Mesodermal cell (in vitro differentiated cells): ENCODE results near the gene ING1.
"Not testable (repeated sequence)": the region's sequence is repeated elsewhere in the genome, so short reads cannot be mapped to it uniquely, and the experiment has no call there.

Experiments
- H3K27ac ChIP-seq: 2 replicates; pipeline ENCODE4 v1.7.0; 2013; ENCODE audit warnings: mild to moderate bottlenecking, low read depth, low read length, moderate library complexity; ENCODE audit not compliant: severe bottlenecking
- H3K36me3 ChIP-seq: 2 replicates; pipeline ENCODE4 v1.7.1; 2013; ENCODE audit warnings: mild to moderate bottlenecking, low read length, moderate library complexity; ENCODE audit not compliant: control insufficient read depth, insufficient read depth
- H3K4me1 ChIP-seq: one replicate; pipeline ENCODE4 v1.7.1; 2013; ENCODE audit warnings: mild to moderate bottlenecking, low read length; ENCODE audit not compliant: insufficient read depth, control insufficient read depth, poor library complexity, severe bottlenecking
- H3K4me3 ChIP-seq: 2 replicates; pipeline ENCODE4 v1.7.0; 2013; ENCODE audit warnings: low read length, control low read depth, mild to moderate bottlenecking; ENCODE audit not compliant: insufficient read depth, poor library complexity, severe bottlenecking; ENCODE audit errors: extremely low read depth
- H3K9me3 ChIP-seq: 2 replicates; pipeline ENCODE4 v1.7.1; 2013; ENCODE audit warnings: mild to moderate bottlenecking, low read length, moderate library complexity; ENCODE audit not compliant: control insufficient read depth
- WGBS, 2 experiments: methylation state at CpG; one replicate each; pipeline ENCODE4 v1.1.5; 2013; ENCODE audit warnings: missing lambda C conversion rate in 2 of 2; ENCODE audit not compliant: insufficient coverage in 2 of 2; 5-methylcytosine and 5-hydroxymethylcytosine counted together

Gene ING1

DNA sequence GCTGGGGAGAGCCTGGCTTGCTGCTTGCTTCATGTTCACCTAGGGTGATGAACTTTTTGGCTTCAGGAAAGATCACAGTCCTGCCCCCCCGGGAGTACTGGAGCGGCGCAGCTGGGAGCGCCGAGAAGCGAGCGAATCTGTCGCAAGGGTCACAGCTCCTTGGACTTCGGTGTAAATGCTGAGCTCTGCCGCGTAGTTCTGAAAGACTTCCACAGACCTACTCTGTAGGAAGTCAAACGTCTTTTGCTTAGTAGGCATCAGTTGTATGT lies 2.7 kb downstream of the ING1 start:
- Histone ChIP-seq H3K36me3 (peaks cover 29% of the 10 kb centered on the region), H3K4me1 (no peaks in the 10 kb centered on the region), H3K4me3 (peak overlapping the region; percentile 94), H3K9me3 (no peaks in the 10 kb centered on the region), H3K27ac (peak overlapping the region; percentile 81)
- 0 to 1% methylated on average over 8 to 12 of the region's 12 CpGs for WGBS, 2 experiments

GRCh38 chr13:110719036-110719710 lies 5.7 kb downstream of the ING1 start:
- Histone ChIP-seq H3K4me1 (no peaks in the 10 kb centered on the region), H3K36me3 (peaks cover 41% of the 10 kb centered on the region), H3K4me3 (no peak overlapping the region), H3K27ac (no peak overlapping the region), H3K9me3 (no peaks in the 10 kb centered on the region)
- WGBS, 2 experiments: 95 to 97% methylated on average over 56 to 61 of the region's 61 CpGs

- 75% methylated on average over 1 of the region's 5 CpGs; no CpG with 5 or more reads in 1 of the 2 experiments for WGBS, 2 experiments
- Histone ChIP-seq H3K27ac (no peak overlapping the region), H3K4me3 (no peak overlapping the region), H3K4me1 (no peaks in the 10 kb centered on the region), H3K9me3 (no peaks in the 10 kb centered on the region), H3K36me3 (peaks cover 46% of the 10 kb centered on the region)
Observed at GRCh38 chr13:110722971-110723370, 9.5 kb downstream of the ING1 start.

- Histone ChIP-seq H3K27ac (peak overlapping the region; percentile 43), H3K9me3 (no peaks in the 10 kb centered on the region), H3K36me3 (peaks cover 43% of the 10 kb centered on the region), H3K4me1 (no peaks in the 10 kb centered on the region), H3K4me3 (no peak overlapping the region)
- WGBS, 2 experiments: 84 to 94% methylated on average over 7 of the region's 8 CpGs
Observed at GRCh38 chr13:110723598-110723997, 10.1 kb downstream of the ING1 start.

DNA sequence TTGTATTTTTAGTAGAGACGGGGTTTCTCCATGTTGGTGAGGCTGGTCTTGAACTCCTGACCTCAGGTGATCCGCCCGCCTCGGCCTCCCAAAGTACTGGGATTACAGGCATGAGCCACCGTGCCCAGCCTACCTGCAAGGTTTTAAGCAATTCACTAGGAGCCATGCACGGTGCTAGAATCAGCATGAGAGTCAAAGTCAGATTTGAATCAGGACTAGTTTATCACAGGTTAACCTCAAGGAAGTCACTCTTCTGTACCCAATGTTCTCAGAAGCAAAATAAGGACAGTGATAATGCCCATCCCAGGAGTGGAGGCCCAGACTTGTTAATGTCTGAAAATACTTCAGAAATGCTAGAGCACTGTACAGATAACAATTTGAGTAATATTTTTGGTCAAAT lies 12.7 kb downstream of the ING1 start:
- H3K4me1 ChIP-seq, H3K27ac ChIP-seq, H3K9me3 ChIP-seq, H3K4me3 ChIP-seq: not testable (repeated sequence)
- peaks cover 18% of the 10 kb centered on the region for H3K36me3 ChIP-seq
- whole genome bisulfite sequencing, 2 experiments: 85 to 98% methylated on average over 5 to 6 of the region's 6 CpGs

DNA sequence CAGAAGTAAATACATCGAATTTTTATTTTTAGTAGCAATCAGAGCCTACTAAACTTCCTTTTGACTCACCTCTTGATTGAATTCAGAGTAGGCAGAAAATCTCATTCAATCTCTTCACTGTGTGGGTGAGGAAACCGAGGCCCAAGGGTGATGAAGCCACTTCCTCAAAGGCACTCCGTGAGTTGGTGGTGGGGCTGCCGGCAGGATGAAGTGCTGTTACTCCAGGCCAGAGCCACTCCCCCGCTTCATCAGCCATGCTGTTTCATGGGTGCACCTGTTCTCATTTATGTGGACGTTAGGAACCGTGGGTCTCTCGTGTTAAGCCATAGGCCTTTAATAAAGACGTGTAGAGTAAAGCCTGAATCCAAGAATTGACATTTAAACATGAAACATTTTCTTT lies 13.2 kb downstream of the ING1 start:
- Histone ChIP-seq H3K9me3 (no peaks in the 10 kb centered on the region), H3K36me3 (peaks cover 13% of the 10 kb centered on the region), H3K4me1 (no peaks in the 10 kb centered on the region), H3K27ac (no peak overlapping the region), H3K4me3 (no peak overlapping the region)
- WGBS, 2 experiments: 90 to 95% methylated on average over 8 of the region's 9 CpGs

DNA sequence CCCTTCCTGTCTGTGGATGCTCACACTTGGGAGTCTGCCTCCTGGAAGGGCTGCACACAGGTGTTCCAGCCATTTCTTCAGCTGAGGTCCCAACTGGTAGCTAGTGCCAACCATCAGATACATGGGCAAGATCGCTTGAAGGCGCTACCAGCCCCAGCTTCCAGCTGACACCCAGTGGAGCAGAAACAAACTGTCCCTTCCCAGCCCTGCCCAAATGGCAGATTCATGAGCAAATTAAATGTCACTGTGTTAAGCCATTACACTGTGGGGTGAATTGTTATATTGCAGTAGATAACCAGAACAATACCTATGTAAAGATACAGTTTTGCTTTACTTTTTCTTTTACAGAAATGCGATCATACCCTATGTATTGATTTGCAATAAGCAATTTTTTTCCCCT lies 17.6 kb downstream of the ING1 start:
- no peak overlapping the region for H3K27ac ChIP-seq
- 94 to 100% methylated on average over 1 to 2 of the region's 3 CpGs for WGBS, 2 experiments

GRCh38 chr13:110734561-110734960 lies 21.1 kb downstream of the ING1 start:
- H3K27ac ChIP-seq: no peak overlapping the region
- 83 to 94% methylated on average over 2 to 3 of the region's 5 CpGs for WGBS, 2 experiments
- no peak overlapping the region for H3K4me3 ChIP-seq
- H3K9me3 ChIP-seq: peaks cover 7% of the 10 kb centered on the region
- H3K36me3 ChIP-seq: no peaks in the 10 kb centered on the region
- no peaks in the 10 kb centered on the region for H3K4me1 ChIP-seq

More for the DNA sequence above, 17.6 kb downstream of the ING1 start:
- H3K9me3 ChIP-seq: no peaks in the 10 kb centered on the region
- H3K36me3 ChIP-seq: no peaks in the 10 kb centered on the region
- no peaks in the 10 kb centered on the region for H3K4me1 ChIP-seq
- H3K4me3 ChIP-seq: no peak overlapping the region

GRCh38 chr13:110737555-110737954 lies 24.1 kb downstream of the ING1 start:
- no peaks in the 10 kb centered on the region for H3K36me3 ChIP-seq
- no peaks in the 10 kb centered on the region for H3K4me1 ChIP-seq
- H3K27ac ChIP-seq: no peak overlapping the region
- H3K9me3 ChIP-seq: peaks cover 7% of the 10 kb centered on the region
- H3K4me3 ChIP-seq: no peak overlapping the region

- Histone ChIP-seq H3K9me3 (peaks cover 17% of the 10 kb centered on the region), H3K27ac (no peak overlapping the region), H3K4me3 (no peak overlapping the region), H3K36me3 (no peaks in the 10 kb centered on the region), H3K4me1 (no peaks in the 10 kb centered on the region)
- WGBS, 2 experiments: 89 to 92% methylated on average over 1 of the region's 1 CpG
Observed at GRCh38 chr13:110743687-110744086, 30.2 kb downstream of the ING1 start.

DNA sequence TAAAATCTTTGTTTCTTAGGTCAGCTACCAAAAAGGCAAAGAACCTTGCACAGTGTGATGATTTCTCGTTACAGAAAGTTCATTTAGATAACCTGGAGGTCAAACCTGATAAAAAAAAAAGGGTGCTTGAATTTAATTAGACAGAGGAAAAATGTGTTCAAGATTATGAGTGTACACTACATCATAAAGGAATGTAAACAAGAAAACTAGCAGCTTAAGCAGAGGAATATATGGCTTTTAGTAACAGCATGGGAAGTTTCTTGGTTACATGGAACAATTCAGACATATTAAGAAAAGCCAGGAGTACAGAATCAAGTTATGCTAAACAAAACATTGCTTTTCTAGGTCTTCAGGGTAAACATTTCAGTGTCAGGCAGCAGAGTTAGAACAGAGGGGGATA lies 32.9 kb downstream of the ING1 start:
- Histone ChIP-seq H3K9me3 (peaks cover 14% of the 10 kb centered on the region), H3K4me1 (no peaks in the 10 kb centered on the region), H3K4me3 (no peak overlapping the region), H3K27ac (no peak overlapping the region), H3K36me3 (no peaks in the 10 kb centered on the region)
- WGBS, 2 experiments: 80 to 100% methylated on average over 1 of the region's 1 CpG
